Activated T-cell treated with anti-CD3 and anti-CD28 coated beads, Interleukin-2, amount 50 U/mL, for 72 hours (primary cell): ENCODE data around the gene DNM2. TPM values are rescaled to one million over a fixed set of nuclear protein-coding genes. Genes with fewer than 3 reads are reported as not detected.
"Not testable (repeated sequence)": the region's sequence is repeated elsewhere in the genome, so short reads cannot be mapped to it uniquely, and the experiment has no call there.

Experiments
- ATAC-seq, 2 donors: fragments of 150-1000 bp; cut with Tn5 transposase; replicated peaks in 1 of 2; 2 replicates each; pipeline ENCODE4 v1.10.0; 2021; ENCODE audit warnings: moderate library complexity in 2 of 2, mild to moderate bottlenecking in 1 of 2
- DNase-seq, 2 donors: peaks; one replicate each; pipeline ENCODE4 v3.0.0; 2021 to 2022; ENCODE audit warnings: mixed read lengths in 1 of 2
- H3K27ac Mint-ChIP-seq: one replicate; pipeline ENCODE4 v1.8.0; 2022; ENCODE audit warnings: mild to moderate bottlenecking, moderate library complexity, mixed read lengths
- H3K27me3 Mint-ChIP-seq: one replicate; pipeline ENCODE4 v1.8.0; 2022; ENCODE audit warnings: low read depth, mixed read lengths
- H3K36me3 Mint-ChIP-seq, 2 donors: one replicate each; pipeline ENCODE4 v1.8.0; 2022; ENCODE audit warnings: mixed read lengths in 2 of 2, mild to moderate bottlenecking in 1 of 2; ENCODE audit not compliant: insufficient read depth in 2 of 2
- H3K4me1 Mint-ChIP-seq: one replicate; pipeline ENCODE4 v1.8.0; 2022; ENCODE audit warnings: low read depth, mixed read lengths
- H3K4me3 Mint-ChIP-seq, 2 donors: one replicate each; pipeline ENCODE4 v1.8.0; 2022; ENCODE audit warnings: mild to moderate bottlenecking in 2 of 2, mixed read lengths in 2 of 2, moderate library complexity in 2 of 2
- H3K9me3 Mint-ChIP-seq, 2 donors: one replicate each; pipeline ENCODE4 v1.8.0; 2022; ENCODE audit warnings: mixed read lengths in 2 of 2
- total RNA-seq, 2 donors: library from RNA; stranded (reverse); gene quantifications; one replicate each; pipeline ENCODE4 v1.2.3, GENCODE V29; 2022

The DNM2 gene
- total RNA-seq, 2 donors from 2014 or later = 241 to 266 TPM

GRCh38 chr19:10839114-10840050, 121.5 kb downstream of the DNM2 start:
- H3K4me3 Mint-ChIP-seq = no peak overlapping the region

GRCh38 chr19:10842788-10843187, 124.9 kb downstream of the DNM2 start:
- Mint-ChIP-seq H3K36me3 (peaks cover 0 to 11% of the 10 kb centered on the region in 2 donors), H3K27ac (no peak overlapping the region), H3K27me3 (no peaks in the 10 kb centered on the region), H3K9me3 (peaks cover 2 to 3% of the 10 kb centered on the region in 2 donors), H3K4me1 (peaks cover 2% of the 10 kb centered on the region), H3K4me3 (no peak overlapping the region)
- DNase-seq (no peak), ATAC-seq (no peak)

More at GRCh38 chr19:10839114-10840050, 121.5 kb downstream of the DNM2 start:
- Mint-ChIP-seq H3K27ac (peak overlapping the region; percentile 12), H3K27me3 (no peaks in the 10 kb centered on the region), H3K36me3 (peaks cover 6 to 7% of the 10 kb centered on the region in 2 donors), H3K9me3 (peaks cover 2 to 5% of the 10 kb centered on the region in 2 donors), H3K4me1 (peaks cover 21% of the 10 kb centered on the region)
- DNase-seq (no peak), ATAC-seq (no peak)

GRCh38 chr19:10846500-10847202, 128.8 kb downstream of the DNM2 start:
- H3K27me3 Mint-ChIP-seq = no peaks in the 10 kb centered on the region
- peaks cover 0 to 2% of the 10 kb centered on the region in 2 donors for H3K9me3 Mint-ChIP-seq
- no peak for DNase-seq
- H3K4me3 Mint-ChIP-seq = no peak overlapping the region
- H3K4me1 Mint-ChIP-seq = peaks cover 10% of the 10 kb centered on the region
- ATAC-seq = no peak
- H3K27ac Mint-ChIP-seq = no peak overlapping the region
- peaks cover 0 to 7% of the 10 kb centered on the region in 2 donors for H3K36me3 Mint-ChIP-seq

GRCh38 chr19:10848230-10848856, 130.5 kb downstream of the DNM2 start, which contains the start of gene C19orf38:
Gene C19orf38 (plus strand): TSS chr19:10848415. CDS start chr19:10848509, 94 bp downstream.
- no peak within 1 kb of the TSS for H3K27ac Mint-ChIP-seq
- H3K4me1 Mint-ChIP-seq = peaks cover 10% of the 10 kb centered on the region
- DNase-seq = no peak
- H3K9me3 Mint-ChIP-seq = peaks cover 0 to 2% of the 10 kb centered on the region in 2 donors
- peaks cover 0 to 7% of the 10 kb centered on the region in 2 donors for H3K36me3 Mint-ChIP-seq
- peak within 1 kb of the TSS; percentile 57 to 67 for H3K4me3 Mint-ChIP-seq
- ATAC-seq = peak; percentile 54 to 55
- H3K27me3 Mint-ChIP-seq = no peaks in the 10 kb centered on the region

GRCh38 chr19:10850631-10851030, 132.8 kb downstream of the DNM2 start:
- no peak overlapping the region for H3K27ac Mint-ChIP-seq
- DNase-seq (no peak), ATAC-seq (no peak)
- H3K27me3 Mint-ChIP-seq = no peaks in the 10 kb centered on the region
- H3K36me3 Mint-ChIP-seq = peaks cover 0 to 5% of the 10 kb centered on the region in 2 donors
- peaks cover 10% of the 10 kb centered on the region for H3K4me1 Mint-ChIP-seq
- H3K9me3 Mint-ChIP-seq = peaks cover 0 to 2% of the 10 kb centered on the region in 2 donors
- no peak overlapping the region for H3K4me3 Mint-ChIP-seq

GRCh38 chr19:10852098-10852800, 134.4 kb downstream of the DNM2 start:
- H3K27me3 Mint-ChIP-seq = no peaks in the 10 kb centered on the region
- DNase-seq = no peak
- H3K36me3 Mint-ChIP-seq = no peaks in the 10 kb centered on the region
- H3K27ac Mint-ChIP-seq = no peak overlapping the region
- H3K4me3 Mint-ChIP-seq = peak overlapping the region in 1 of 2 donors; percentile 10
- H3K9me3 Mint-ChIP-seq = no peaks in the 10 kb centered on the region
- ATAC-seq = no peak
- H3K4me1 Mint-ChIP-seq = peaks cover 10% of the 10 kb centered on the region

- Mint-ChIP-seq H3K9me3 (no peaks in the 10 kb centered on the region), H3K27me3 (no peaks in the 10 kb centered on the region), H3K36me3 (no peaks in the 10 kb centered on the region), H3K4me1 (peaks cover 7% of the 10 kb centered on the region), H3K4me3 (no peak overlapping the region), H3K27ac (no peak overlapping the region)
- ATAC-seq (no peak), DNase-seq (no peak)
Measured at GRCh38 chr19:10852941-10853340, 135.1 kb downstream of the DNM2 start.

GRCh38 chr19:10854350-10855089, 136.6 kb downstream of the DNM2 start:
- ATAC-seq (no peak), DNase-seq (no peak)
- H3K36me3 Mint-ChIP-seq = no peaks in the 10 kb centered on the region
- H3K9me3 Mint-ChIP-seq = no peaks in the 10 kb centered on the region
- no peaks in the 10 kb centered on the region for H3K27me3 Mint-ChIP-seq
- H3K4me3 Mint-ChIP-seq = no peak overlapping the region
- H3K27ac Mint-ChIP-seq = no peak overlapping the region
- no peaks in the 10 kb centered on the region for H3K4me1 Mint-ChIP-seq

- ATAC-seq = no peak
- no peak overlapping the region for H3K27ac Mint-ChIP-seq
- H3K9me3 Mint-ChIP-seq = no peaks in the 10 kb centered on the region
- no peaks in the 10 kb centered on the region for H3K27me3 Mint-ChIP-seq
- no peak overlapping the region for H3K4me3 Mint-ChIP-seq
- H3K4me1 Mint-ChIP-seq = no peaks in the 10 kb centered on the region
- DNase-seq = peak in 1 of 2 donors; percentile 25
- no peaks in the 10 kb centered on the region for H3K36me3 Mint-ChIP-seq
Measured at GRCh38 chr19:10855879-10856522, 138.1 kb downstream of the DNM2 start.

- not testable (repeated sequence) for H3K9me3 Mint-ChIP-seq, H3K4me3 Mint-ChIP-seq, H3K27me3 Mint-ChIP-seq, H3K36me3 Mint-ChIP-seq, H3K27ac Mint-ChIP-seq, DNase-seq, H3K4me1 Mint-ChIP-seq, ATAC-seq
Measured at GRCh38 chr19:10856899-10857298, 139.0 kb downstream of the DNM2 start.

GRCh38 chr19:10858204-10858828, 140.4 kb downstream of the DNM2 start:
- peak; percentile 47 to 64 for DNase-seq

More at GRCh38 chr19:10858204-10858828, 140.4 kb downstream of the DNM2 start:
- Mint-ChIP-seq H3K36me3 (no peaks in the 10 kb centered on the region), H3K4me3 (no peak overlapping the region), H3K27ac (no peak overlapping the region), H3K27me3 (no peaks in the 10 kb centered on the region), H3K4me1 (no peaks in the 10 kb centered on the region), H3K9me3 (no peaks in the 10 kb centered on the region)
- ATAC-seq = peak; percentile 57 to 63
